NCI-H69 (cell line): ENCODE results near the gene ADGRV1.
"Not testable (repeated sequence)": the region's sequence is repeated elsewhere in the genome, so short reads cannot be mapped to it uniquely, and the experiment has no call there.

Source experiments
- DNase-seq: peaks from one replicate; lab custom pipeline; 2025; lab: John Stamatoyannopoulos, UW

Gene ADGRV1

DNA sequence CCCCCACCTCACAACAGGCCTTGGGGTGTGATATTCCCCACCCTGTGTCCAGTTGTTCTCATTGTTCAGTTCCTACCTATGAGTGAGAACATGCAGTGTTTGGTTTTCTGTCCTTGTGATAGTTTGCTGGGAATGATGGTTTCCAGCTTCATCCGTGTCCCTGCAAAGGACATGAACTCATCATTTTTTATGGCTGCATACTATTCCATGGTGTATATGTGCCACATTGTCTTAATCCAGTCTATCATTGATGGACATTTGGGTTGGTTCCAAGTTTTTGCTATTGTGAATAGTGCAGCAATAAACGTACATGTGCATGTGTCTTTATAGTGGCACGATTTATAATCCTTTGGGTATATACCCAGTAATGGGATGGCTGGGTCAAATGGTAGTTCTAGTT lies 41.7 kb downstream of the ADGRV1 start:
- DNase-seq, result not testable (repeated sequence)

DNA sequence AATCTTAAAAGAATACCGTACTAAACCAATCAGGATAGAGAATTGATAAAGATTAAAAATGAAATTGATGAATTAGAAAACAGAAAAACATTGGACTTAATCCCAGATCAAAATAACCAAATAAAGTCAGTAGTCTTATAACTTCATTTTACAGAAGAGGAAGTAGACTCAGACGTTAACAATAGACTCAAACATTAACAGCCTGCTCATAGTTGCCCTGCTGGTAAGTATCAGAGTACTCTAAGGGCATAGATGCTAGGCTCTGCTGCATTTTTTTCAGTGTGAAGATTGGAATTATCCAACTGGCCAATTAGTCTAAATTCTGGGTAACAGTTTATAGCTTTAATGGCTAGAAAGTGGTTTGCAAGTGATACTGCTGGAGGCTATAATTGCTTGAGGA lies 42.9 kb downstream of the ADGRV1 start:
- DNase-seq, result peak; percentile 67

DNA sequence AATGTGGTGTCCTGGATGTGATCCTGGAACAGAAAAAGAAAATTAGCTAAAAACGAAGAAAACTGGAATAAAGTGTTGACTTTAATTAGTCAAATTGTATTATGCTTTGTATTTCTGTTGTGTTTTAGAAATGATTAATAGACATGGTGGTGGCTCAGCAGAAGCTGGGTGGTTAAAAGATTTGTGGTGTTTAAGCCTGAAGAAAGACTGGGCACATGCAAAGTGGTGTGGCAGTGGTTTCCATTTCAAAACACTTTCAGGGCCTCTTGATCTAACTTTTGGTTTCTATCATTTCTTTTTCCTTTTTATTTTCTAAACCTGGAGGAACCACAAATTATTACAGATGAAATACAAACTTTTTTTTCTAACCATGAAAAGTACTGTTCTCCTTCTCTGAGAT lies 44.1 kb downstream of the ADGRV1 start:
- DNase-seq, result no peak

DNA sequence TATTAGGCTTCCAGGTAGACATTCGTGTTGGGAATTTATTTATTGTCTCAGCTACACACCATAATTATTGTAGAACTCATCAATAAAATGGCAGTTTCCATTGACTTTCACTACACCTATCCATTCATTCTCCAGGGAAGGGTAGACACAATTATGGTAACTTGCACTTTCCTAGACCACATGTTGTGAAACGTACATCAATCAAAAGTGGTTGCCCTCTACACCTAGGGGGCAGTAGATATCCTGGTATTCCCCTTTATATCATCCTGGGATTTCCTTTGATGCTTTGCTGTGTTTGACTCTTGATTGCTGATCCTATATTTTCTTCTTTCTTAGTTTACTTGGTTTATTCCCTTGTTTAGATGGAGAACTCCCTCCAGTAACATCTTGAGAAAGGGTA lies 47.9 kb downstream of the ADGRV1 start:
- DNase-seq, result peak; percentile 73

DNA sequence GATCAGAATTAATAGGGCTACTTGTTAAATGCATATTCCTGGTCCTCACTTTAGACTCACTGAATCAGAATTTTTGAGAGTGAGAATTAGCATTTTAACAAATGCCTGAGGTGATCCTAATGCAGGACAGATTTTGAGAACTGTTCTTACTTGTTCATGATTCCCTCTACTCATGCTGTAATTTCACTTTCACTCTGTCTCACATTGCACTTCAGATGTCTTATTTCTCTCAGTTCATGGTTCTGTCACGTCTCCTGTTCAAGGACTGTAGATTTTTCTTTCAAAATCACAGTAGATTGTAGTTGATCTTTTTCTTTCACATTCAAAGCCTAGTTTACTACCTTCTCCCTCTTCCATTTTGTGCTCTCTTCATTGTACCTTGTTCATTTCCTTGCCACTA lies 54.3 kb downstream of the ADGRV1 start:
- DNase-seq, result no peak

DNA sequence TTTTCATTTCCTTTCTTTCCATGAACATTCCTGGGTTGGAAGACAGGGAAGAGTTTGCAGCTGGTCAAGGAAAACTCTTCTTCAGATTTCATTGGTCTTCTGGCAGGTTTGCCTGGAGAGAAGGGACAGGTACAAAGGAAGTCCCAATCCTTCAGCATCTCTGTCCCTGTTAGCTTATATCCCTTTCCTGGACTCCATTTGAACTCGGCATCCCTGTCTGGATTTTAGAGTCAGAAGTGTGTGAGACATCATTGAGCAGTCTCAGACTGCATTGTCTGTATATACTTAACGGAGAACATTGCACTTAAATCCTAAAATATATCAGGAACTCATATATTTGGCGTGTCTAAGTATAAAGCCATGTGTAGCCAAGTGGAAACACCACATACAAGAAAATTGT lies 54.9 kb downstream of the ADGRV1 start:
- DNase-seq, result no peak

DNA sequence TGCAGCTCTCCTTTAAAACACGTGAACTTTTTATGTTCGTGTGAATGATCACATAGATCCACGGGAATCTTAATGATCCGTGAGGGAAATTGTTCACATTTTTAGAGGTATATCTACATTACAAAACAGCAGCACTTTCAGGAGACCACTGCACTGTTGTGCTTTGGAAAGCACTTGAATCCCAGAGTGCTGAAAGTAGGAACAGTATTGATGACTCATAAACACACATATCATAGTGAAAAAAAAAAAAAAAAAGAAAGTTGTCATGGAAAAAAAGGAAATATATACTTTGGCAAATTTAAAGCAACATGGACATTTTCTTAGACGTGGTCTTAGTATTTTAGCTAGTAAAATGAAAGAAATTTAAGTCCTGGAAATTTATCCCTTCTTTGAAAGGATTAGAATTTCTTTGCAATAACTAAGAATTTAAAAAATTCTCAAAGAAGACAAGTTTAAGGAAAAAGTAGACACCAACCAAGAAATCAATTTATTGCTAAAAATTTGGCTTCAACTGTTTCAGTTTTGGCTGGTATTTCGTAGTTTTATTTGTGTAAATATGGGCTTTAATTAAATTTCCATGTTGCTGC lies 55.4 kb downstream of the ADGRV1 start:
- DNase-seq, result no peak

DNA sequence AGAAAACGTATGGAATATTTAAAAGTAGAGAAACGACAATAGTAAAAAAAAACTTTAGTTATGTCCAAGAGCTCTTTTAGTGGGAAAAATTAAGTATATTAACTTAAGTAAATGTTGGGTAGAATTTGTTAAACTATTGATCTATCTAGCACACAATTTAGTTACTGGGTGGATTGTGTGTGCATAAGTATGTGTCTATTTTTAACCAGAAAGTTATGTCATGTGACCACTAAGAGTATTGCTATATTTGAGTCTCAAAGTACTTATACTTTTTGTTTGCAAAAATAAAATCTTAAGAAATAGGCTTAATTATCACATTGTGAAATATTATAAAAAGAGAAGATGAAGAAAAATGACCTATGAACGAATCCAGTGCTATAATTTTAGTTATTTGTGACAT lies 56.8 kb downstream of the ADGRV1 start:
- no peak for DNase-seq

DNA sequence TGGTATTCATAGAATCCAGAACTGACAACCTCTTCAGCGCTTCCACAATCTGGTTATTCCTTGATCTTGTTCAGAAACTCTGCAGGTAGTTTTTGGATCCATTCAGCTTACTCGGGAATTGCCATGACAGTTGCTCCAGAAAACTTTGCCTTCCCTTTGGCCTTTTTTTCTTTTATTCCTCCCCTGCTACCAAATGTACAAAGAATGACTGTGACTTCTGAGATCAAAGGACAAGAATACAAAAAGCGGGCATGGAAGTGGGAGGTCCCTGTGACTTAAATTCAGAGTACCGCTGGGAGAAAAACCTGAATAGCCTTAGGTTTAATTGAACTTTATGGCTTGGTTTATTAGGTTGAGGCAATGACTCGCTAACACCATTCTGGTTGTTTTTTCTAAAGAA lies 59.5 kb downstream of the ADGRV1 start:
- DNase-seq, result no peak

DNA sequence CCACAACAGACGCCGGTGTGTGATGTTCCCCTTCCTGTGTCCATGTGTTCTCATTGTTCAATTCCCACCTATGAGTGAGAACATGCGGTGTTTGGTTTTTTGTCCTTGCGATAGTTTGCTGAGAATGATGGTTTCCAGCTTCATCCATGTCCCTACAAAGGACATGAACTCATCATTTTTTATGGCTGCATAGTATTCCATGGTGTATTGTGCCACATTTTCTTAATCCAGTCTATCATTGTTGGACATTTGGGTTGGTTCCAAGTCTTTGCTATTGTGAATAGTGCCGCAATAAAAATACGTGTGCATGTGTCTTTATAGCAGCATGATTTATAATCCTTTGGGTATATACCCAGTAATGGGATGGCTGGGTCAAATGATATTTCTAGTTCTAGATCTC lies 61.2 kb downstream of the ADGRV1 start:
- not testable (repeated sequence) for DNase-seq

DNA sequence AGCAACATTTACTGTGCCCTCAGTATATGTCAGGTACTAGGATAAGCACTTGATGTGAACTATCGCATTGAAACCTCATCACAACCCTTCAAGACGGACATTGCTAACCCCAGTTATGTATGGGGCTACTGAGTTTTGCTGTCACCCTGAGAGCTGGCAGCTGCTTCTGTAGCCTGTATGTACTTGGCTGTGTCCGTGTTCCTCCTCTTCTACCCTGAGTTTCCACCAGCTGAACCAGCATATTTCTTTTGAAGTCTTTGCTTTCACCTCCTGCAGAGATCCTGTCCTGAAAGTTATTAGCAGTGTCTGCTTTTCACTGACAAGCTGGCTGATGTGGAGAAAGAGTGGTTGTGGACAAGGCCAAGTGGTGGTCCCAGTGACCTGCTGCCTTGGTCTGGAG lies 63.3 kb downstream of the ADGRV1 start:
- no peak for DNase-seq

DNA sequence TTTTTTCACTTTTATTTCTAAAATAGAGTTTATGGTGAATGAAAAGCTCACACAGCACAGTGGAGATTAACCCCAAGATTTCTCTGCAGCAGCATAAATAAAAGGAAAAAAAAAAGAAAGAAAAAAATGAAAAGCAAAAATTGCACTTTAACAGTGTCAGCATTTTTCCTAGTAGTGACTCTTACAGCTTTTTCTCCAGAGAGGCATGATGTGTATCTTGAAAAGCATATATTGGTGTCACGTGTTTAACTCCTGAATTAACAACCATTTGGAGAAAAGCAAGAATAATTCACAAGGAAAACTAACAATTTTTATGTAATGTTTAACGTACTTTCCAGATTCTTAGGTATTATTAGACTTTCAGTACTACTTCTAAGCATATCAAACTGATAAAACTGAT lies 67.9 kb downstream of the ADGRV1 start:
- DNase-seq, result no peak

DNA sequence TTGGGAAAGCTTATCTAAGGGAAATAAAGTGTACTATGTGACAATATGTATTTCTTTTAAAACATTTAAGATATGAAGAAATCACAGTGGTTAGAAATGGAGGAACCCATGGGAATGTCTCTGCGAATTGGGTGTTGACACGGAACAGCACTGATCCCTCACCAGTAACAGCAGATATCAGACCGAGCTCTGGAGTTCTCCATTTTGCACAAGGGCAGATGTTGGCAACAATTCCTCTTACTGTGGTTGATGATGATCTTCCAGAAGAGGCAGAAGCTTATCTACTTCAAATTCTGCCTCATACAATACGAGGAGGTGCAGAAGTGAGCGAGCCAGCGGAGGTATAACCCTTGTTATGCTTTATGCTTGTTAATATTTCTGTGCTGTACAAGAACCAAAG lies 69.9 kb downstream of the ADGRV1 start:
- no peak for DNase-seq

DNA sequence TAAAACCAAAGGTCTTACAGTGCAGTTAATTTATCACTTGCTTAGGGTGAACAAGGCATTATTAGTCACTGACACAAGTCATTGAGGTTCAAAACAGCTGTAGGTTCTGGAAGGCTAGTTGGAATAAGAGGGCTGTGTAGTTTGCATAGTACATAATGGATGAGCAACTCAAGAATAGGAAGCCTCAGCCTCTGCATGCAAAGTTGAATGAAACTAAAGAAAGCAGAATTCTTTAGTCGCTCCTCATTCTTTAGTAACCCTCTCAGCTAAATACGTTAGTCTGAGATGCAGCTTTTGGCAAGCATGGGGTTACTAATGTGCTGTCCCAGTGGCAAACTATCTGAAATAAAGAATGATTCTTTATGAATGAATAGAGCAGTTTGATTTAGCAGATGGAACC lies 74.2 kb downstream of the ADGRV1 start:
- no peak for DNase-seq

DNA sequence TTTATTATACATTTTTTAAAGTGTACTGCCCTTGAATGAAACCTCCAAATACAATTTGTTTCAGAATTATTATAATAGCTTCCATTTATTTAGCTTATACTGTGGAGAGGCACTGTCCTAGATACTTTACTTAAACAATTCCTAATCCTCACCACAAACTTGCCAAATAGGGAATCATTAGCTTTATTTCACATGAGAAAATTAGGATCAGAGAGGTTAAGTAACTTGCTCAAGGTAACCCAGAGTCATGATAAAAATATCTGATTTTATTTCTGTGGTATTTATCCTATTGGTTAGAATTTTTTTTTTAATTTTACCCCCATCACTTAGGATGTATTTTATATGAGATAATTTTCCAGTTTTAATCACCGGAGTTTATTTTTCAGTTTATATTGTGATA lies 78.4 kb downstream of the ADGRV1 start:
- no peak for DNase-seq

DNA sequence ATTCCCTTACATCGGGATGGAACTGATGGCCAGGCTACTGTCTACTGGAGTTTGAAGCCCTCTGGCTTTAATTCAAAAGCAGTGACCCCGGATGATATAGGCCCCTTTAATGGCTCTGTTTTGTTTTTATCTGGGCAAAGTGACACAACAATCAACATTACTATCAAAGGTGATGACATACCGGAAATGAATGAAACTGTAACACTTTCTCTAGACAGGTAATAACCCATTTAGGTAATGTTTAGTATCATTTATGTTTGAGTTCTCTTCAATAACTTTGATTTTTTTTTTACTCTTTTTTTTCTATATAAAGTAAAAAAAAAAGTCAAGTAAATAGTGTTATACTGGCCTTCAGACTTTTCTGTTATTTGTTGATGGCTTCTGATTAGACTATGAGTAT lies 79.1 kb downstream of the ADGRV1 start:
- DNase-seq, result no peak

DNA sequence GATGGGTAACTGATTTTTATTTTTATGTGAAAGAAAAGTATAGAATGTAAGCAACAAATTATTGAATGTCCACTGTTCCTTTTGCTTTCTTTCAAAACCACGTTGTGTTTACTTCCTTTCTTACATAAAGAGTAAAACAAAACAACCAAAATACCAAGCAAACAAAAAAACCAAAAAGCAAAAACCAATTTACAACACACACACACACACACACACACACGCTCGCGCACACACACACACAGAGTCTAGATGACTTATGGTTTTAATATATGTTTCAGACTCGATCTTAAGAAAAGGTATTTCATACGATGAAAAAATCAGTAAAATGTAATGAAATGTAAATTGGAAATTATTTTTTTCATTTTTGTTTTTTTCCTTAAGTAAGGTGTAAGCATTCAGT lies 80.3 kb downstream of the ADGRV1 start:
- DNase-seq, result no peak

DNA sequence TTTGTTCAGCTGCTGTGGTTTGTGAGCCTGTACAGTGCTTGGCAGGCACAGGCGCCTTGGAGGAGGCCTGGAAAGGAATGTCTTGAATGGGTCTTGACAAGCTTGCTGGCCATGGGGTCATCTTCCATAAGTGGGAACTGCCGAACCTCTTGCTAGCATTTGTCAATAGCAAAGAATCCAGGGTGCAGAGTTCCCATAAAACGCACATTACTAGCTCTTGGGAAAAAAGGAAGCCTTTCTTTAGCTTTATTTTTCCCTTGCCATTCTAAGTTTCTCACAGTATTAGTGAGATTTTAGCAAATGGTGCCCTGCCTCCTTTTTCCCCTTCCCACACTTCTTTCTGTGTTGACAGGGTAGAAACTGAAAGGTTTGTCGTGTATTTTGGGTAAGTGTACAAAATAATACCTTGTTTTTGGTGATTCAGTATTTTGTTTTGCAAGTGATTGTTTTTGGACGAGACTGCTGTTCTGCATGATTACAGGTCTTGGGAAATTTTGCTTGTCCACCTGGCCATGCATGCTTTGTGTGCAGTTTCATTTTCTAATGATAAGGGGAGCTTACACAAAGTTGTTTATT lies 82.0 kb downstream of the ADGRV1 start:
- DNase-seq, result peak; percentile 61

DNA sequence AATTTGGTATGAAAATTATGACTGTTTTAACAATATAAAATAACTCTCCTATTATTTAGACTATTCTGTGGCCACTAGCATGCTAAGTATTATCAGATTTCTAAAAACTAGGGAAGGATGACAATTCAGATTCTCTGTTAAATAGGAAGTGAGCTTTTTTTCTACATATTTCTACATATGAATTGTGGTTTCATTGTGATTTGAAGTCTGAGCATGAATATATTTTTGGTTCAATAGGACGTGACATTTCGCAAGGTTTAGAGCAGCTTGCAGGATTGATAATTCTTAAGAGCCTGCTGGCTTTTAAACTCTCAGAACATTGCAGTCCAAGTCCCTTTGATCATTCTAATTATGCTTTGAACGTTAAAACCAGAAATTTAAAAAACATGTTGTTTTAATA lies 82.9 kb downstream of the ADGRV1 start:
- no peak for DNase-seq

DNA sequence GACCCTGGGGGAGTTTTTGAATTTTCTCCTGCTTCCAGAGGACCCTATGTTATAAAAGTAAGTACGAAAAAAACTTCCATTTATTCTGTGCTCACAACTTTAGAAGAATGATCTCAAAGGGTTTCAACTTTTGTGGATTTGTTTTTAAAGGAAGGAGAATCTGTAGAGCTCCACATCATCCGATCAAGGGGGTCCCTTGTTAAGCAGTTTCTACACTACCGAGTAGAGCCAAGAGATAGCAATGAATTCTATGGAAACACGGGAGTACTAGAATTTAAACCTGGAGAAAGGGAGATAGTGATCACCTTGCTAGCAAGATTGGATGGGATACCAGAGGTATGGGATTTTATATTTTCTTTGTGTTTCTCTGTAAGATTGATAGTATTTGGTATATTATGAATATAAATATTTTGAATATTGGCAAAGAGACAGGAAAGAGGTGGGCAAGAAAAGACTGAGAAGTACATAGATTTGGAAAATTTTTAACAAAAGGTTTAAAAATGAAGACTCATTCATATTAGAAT lies 84.2 kb downstream of the ADGRV1 start:
- no peak for DNase-seq

DNA sequence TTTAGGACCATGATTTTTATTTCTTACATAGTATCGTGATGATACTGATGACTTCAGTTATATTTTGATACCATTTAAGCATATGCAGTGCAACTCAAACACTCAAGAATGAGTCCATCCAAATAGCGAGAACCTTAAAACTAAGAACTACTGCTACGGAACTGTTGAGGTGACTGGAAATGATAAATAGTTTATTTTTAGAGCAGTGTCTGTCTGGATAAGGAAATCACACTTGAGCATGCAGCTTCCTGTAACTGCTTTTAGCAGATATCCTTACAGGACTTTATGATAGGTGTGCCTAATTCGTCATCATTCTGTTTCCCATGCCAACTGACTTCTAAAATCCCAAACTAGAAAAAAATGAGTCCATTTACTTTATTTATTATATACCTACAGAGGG lies 85.5 kb downstream of the ADGRV1 start:
- no peak for DNase-seq

DNA sequence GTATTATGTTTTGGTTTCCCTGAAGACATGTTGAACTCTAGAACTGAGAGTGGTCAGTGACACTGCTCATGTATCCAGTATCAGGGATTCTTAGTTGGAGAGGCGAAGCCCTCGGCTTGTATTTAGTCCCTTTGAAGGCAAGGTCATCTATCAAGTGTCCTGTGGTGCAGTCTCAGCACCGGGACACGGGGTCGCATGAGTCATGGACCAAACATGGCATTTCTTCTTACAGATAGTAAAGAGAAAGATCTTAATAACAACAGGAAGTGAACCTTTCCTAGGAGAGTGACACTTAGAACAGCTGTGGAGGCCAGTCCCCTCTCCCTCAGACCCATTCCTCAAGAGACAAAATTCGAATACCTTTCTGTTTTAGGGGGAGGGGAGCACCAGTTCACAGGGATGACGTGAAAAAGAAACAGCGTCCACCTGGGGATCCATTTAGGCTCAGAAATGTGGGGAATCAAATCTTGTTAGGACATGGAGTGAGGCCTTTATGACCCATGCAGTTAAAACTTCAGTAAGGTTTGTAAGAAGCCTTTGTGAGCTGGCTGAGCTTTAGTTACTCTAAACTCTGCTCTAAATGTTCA lies 86.5 kb downstream of the ADGRV1 start:
- no peak for DNase-seq

DNA sequence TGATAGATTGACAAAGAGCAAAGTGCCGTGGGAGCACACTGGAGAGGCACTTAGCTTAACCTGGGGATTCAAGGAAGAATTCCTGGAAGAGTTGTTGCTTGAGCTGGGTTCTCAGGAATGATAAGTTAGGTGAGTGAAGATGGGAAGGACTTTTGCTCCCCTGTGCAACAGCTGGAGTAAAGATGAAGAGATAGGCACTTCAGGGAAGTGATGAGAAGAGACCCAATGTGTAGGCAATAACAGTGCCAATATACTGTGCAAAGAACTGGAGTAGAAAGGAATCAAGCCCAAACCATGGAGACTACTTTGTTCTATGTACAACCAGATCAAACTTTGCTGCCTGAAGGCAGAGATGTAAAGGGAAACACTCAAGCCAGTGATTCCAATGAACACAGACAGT lies 92.2 kb downstream of the ADGRV1 start:
- no peak for DNase-seq

DNA sequence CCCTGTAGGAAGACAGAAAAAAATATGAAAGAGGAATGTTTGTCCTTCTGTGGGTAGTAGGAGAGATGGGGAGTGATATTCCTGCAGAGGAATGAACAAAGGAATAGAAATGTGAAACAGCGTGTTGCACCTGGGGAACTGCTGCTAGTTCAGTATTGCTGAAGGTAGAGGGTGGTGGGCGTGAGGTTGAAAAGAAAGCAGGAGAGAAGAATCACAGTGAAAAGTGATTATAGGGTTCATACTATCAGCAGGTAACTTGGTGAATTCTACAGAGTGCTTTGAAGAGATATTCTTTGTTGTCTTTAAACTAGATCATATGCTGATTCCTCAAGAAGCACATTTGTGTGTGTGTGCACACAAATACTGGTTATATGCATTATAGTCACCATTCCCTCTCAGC lies 95.6 kb downstream of the ADGRV1 start:
- DNase-seq, result no peak
